Adrenal gland (tissue), 5 donors: ENCODE data around the gene CAMSAP2.

Experiments used
- CTCF ChIP-seq, 6 experiments: fragments of 450-650 bp in 4 of 6; fragments of 200-600 bp in 2 of 6; sonication (generic) in 1 of 6; IDR thresholded peaks; 1 replicate in 5 of 6; 2 replicates in 1 of 6; pipeline versions ENCODE4 v1.5.1 to v1.8.0; 2016 to 2021; ENCODE audit warnings: antibody characterized with exemption in 6 of 6, mild to moderate bottlenecking in 2 of 6, moderate library complexity in 1 of 6
- POLR2A ChIP-seq, 2 donors: fragments of 450-650 bp; IDR thresholded peaks; one replicate each; pipeline ENCODE4 v1.6.1; 2017; ENCODE audit warnings: antibody characterized with exemption in 2 of 2, mild to moderate bottlenecking in 2 of 2, moderate library complexity in 1 of 2
- donor health status: DM: no; HTN: no; CAD: no.

DNA sequence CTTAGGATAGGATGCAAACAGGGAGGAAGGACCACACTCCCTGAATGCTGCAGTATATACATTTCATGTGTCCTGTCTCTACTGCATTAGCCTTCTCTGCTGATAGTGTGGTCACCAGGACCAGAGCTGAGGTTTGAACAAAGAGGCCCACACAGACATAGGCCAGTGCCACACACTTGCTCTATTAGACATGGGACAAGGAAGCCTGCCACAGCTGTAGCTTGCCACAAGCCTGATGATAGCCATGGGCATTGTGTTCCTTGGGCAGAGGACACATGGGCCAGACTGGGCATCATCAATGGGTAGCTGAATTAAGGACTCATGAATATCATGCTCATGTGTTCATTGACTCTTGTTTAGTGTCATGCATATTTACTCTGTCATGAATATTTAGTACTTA lies 10.4 kb downstream of the CAMSAP2 start:
- no peak for TF ChIP-seq POLR2A (IDR thresholded peaks at IDR 0.05)
- TF ChIP-seq CTCF (IDR thresholded peaks at IDR 0.05): no peak
